GM21423 (cell line): Measurements from ENCODE around the gene TRAPPC8.
"Not testable (repeated sequence)": the region's sequence is repeated elsewhere in the genome, so short reads cannot be mapped to it uniquely, and the experiment has no call there.

Source experiments
- ATAC-seq: cut with Tn5 transposase; IDR thresholded peaks from one replicate; pipeline ENCODE4 v1.9.1; 2021; ENCODE audit warnings: mild to moderate bottlenecking, moderate library complexity; ENCODE audit not compliant: unreplicated experiment

TRAPPC8 gene

DNA sequence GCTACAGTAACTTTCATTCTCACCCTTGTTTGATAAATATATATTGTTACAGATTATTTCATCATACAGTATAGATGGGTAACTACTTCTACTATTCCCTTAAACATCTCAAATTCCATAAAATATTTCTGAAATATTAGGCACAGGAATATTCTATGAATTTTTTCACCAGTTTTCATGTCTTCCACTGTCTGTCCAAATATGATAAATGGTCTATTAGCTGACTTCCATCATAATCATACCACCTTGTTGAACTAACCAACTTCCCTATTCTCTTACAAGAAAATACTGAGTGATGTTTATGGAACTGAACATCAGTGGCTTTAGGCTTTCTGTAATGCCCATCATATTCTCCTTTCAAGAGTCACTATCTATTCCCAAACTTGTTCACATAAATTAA lies 82.4 kb downstream of the TRAPPC8 start:
- no peak for ATAC-seq

- ATAC-seq = no peak
Measured at GRCh38 chr18:31857526-31858106, 85.3 kb downstream of the TRAPPC8 start.

GRCh38 chr18:31850844-31851243 lies 92.1 kb downstream of the TRAPPC8 start:
- ATAC-seq = no peak

- no peak for ATAC-seq
Measured at GRCh38 chr18:31840499-31840898, 102.4 kb downstream of the TRAPPC8 start.

- no peak for ATAC-seq
Measured at GRCh38 chr18:31837879-31838278, 105.0 kb downstream of the TRAPPC8 start.

DNA sequence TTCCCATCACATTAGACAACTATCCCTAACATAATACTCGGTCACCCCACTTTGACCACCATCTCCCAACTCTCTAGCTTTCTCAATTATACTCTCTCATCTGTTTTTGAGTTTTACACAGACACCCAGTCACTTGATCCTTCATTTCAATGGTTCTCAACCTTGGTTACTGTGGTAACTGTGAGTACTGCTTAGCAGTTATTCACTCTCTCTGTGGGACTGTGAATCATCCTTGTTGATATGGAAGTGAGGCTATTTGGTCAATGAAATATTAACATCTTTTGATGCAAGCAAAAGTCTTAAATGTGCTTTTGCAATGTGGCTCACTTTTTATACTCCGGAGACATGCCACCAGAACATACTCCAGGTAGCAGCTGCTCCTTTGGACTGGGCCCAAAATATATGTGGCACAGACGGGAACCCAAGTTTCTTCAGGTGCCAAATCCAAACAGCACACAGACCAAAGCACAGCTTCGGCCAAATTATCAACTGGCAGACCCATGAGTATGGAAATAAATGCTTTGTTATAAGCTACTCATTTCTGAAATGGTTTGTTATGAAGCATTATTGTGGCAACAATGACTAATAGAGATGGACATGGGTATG lies 107.3 kb downstream of the TRAPPC8 start:
- no peak for ATAC-seq

DNA sequence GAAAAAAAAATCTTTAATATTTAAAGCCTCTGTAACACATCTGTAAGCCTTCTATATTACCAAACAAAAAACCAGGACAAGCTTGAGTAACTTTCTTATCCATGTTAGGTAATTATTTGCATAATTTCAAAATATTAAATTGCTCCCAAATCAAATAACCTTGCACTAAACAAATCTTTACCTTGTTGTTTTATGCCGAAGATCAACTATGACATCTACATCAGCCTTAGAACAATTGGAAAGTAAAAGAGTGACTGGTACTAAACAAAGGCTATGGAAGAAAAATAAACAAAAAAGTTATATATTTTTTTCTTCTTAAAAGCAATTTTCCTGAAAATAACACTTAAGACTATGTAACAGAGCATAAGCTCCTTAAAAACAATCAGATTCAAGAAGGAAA lies 111.0 kb downstream of the TRAPPC8 start:
- ATAC-seq = no peak

DNA sequence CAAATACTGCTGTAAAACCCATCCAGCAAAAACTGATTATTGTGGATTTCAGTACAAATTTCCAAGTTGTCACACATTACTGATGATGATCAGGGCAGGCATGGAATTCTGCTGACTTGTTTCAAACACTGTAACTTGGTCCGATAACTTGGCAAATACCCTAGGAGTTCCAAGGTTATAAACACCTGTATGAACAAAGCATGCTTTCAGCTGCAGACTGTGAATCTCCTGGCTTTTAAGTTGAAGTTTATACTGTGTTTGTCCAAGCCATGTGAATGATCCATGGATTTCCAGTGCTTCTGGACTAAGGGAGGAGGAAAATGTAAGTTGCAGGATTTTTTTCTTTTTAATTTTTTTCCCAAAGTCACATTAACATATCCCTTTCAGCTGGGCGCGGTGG lies 112.2 kb downstream of the TRAPPC8 start:
- ATAC-seq = no peak

DNA sequence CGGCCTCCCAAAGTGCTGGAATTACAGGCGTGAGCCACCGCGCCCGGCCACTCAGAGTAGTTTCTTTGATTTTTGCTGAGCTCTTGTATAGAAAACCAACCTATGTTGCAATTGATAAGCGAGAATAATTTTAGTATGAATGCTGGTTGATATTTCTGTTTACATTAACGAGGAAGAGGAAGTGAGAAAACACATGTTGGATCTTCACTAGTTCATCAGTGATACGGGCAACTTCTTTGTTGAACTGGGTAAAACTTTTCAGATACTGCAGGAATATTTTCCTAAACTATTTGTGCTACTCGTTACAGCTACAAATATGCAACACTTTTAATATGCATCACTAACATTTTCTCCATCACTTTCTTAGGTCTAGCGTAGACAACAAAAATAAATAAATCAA lies 114.3 kb downstream of the TRAPPC8 start:
- ATAC-seq = no peak

- not testable (repeated sequence) for ATAC-seq
Measured at GRCh38 chr18:31826673-31827325, 116.1 kb downstream of the TRAPPC8 start.

GRCh38 chr18:31825772-31826171 lies 117.2 kb downstream of the TRAPPC8 start:
- no peak for ATAC-seq

GRCh38 chr18:31821545-31822171 lies 121.3 kb downstream of the TRAPPC8 start:
- ATAC-seq = no peak

DNA sequence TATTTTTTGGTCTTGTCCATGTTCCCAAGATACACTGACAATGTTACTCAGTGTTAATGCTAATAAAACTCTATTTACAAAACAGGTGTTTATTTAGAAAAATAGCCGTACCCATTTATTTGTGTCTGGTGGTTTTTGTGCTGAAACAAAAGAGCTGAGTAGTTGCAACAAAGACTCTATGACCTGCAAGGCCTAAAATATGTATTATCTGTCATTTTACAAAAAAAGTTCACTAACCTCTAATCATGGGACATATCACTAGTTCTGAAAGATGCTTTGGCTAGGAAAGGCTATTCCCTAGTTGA lies 123.1 kb downstream of the TRAPPC8 start:
- no peak for ATAC-seq

DNA sequence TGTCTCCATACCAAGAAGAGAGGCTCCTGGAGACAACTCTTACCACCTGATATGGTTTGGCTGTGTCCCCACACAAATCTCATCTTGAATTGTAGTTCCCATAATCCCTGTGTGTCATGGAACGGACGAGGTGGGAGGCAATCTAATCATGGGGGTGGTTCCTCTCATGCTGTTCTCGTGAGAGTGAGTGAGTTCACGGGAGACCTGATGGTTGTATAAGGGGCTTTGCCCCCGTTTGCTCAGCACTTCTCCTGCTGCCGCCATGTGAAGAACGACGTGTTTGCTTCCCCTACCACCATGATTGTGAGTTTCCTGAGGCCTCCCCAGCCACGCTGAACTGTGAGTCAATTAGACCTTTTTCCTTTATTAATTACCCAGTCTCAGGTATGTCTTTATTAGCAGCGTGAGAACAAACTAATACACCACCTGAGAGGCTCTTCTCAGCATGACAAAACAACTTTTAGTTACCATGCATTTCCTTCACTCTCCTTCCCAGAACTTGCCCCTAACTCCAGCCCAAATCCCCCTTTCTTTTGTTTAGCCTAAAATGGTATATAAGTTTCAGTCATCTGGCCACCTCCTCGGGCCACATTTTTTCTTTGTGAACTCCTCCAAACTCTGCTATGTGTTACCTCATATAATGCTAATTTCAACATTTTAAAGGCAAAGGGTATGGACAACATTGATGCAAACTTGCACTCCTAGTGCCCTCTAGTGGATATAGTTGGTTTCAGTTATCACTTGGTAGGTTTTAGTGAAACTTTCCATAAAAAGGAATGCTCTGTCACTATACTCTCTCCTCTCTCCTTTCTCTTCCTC lies 123.6 kb downstream of the TRAPPC8 start:
- peak; percentile 60 for ATAC-seq

DNA sequence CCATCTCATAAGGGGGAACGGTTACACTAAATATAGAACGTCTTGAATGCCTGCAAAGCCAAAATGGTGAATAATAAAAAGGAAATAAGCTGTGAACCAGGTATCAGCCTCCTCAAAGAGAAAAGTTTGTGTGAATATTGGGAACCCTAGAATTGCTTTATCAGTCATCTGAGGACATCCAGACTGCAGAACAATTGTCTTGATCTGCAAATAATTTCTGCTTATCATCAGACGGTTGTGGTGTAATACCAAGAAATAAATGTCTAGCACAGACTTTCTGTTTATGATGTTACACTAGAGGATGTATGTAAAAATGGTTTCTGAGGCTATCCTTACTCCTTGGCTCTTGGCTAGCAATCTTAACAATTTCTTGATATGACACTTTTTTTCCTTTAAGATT lies 128.8 kb downstream of the TRAPPC8 start:
- no peak for ATAC-seq

GRCh38 chr18:31810336-31811130 lies 132.4 kb downstream of the TRAPPC8 start:
- not testable (repeated sequence) for ATAC-seq

- not testable (repeated sequence) for ATAC-seq
Measured at GRCh38 chr18:31809049-31809448, 133.9 kb downstream of the TRAPPC8 start.

DNA sequence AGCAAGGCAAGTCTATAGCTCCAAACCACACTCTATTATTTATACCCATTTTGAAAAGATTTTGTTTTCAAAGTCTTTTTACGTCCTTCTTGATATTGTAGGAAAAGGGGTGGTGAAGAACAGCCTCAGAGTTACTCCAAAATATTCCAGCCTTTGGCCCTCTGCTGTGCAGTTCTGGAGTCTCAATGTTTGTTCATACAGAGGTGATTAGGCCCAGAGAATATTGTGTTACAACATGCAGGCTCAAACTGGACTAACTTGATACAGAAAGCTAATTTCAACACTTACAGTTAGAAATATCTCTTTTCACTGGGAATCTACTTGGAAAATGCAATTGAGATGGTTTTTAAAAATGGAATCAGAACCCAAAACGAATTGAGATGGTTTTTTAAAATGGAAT lies 141.8 kb downstream of the TRAPPC8 start:
- ATAC-seq = no peak

DNA sequence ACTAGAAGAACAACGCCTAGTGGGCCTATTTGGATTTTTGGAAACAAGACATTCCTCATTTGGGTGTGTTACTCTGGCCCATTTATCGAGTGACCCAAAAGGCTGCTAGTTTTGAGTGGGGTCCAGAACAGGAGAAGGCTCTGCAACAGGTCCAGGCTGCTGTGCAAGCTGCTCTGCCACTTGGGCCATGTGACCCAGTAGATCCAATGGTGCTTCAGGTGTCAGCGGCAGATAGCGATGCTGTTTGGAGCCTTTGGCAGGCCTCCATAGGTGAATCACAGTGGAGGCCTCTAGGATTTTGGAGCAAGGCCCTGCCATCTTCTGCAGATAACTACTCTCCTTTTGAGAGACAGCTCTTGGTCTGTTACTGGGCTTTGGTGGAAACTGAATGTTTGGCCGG lies 143.7 kb downstream of the TRAPPC8 start:
- not testable (repeated sequence) for ATAC-seq

GRCh38 chr18:31798399-31798798 lies 144.5 kb downstream of the TRAPPC8 start:
- no peak for ATAC-seq

DNA sequence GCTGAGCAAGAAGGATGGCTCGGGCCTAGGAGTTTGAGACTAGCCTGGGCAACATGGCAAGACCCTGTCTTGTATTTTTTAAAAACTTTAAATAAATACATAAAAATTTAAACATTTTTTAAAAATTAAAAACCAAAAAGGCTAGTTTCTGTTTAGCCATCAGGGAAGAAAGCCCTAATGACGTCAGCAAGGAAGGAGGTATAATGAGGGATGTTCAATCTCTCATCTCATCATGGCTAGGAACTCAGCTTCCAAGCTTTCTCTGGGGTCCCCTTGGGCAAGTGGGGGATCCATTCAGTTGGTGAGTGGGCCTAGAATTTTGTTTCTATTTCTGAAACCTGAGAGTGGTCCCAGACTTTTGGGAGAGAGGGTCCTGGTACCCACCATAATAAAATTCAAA lies 147.2 kb downstream of the TRAPPC8 start:
- no peak for ATAC-seq
